ENCODE results near the gene C1orf174.

C1orf174 gene

DNA sequence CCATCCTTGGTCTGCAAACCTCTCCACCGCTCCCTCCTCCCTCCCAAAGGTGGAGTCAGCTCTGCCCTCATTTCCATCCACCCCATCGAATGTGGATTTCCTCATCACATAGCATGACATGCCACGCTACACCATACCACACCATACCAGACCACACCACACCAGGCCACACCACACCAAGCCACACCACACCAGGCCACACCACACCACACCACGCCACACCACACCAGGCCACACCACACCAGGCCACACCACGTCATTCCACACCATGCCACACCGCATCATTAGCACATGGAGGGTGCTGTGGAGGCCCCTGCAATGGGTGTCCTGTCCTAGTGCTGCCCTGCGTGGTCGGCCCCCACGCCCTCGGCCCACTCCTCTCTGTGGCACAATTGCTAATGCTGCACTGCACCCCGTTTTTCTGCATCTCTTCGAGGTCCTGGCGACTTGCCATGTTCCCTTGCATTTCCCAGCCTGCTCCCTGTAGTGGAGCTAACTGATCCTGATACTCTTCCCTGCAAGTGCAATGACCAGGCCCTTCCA is 31.5 kb downstream of the C1orf174 start:
- no peak for DNase-seq (ENCODE audit: low spot score)

DNA sequence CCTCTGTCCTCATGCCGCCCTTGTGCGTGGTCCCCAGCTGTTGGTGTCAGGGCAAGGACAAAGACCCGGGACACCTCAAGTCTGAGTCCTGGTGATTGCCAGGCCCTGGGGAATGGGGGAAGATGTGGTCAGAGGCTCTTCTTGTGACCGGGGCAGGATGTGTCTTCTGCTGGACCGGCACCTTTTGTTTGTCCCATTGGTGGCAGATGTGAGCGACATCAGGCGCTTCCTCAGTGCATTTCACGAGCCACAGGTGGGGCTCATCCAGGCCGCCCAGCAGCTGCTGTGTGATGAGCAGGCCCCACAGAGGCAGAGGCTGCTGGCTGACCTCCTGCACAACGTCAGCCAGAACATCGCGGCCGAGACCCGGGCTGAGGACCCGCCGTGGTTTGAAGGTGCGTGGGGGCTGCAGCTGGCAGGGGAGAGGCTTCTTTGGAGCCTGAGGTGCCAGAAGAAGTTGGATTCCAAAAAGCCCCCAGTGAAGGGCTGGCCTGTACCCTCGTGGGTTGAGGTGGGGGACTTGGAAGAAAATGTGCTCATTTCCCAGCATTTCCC is 34.4 kb downstream of the C1orf174 start:
- no peak for DNase-seq (ENCODE audit: low spot score)

DNA sequence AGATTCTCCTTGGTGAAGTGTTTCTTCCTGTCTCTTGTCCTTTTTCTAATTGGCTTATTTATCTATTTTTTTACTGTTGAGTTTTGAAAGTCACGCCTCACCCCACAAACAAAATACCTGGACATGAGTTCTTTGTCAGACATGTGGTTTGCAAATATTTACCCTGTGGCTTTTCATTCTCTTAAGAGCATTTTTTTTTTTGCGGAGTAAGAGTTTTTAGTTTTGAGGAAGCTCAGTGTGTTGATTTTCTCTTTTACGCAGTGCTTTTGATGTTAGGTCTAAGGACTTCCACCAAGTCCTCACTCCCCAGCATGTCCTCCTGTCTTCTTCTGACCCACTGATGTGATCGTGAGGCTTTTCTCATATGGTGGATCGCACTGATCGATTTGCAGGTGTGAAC is 35.2 kb downstream of the C1orf174 start:
- peak; percentile 8 for DNase-seq (ENCODE audit: low spot score)

DNA sequence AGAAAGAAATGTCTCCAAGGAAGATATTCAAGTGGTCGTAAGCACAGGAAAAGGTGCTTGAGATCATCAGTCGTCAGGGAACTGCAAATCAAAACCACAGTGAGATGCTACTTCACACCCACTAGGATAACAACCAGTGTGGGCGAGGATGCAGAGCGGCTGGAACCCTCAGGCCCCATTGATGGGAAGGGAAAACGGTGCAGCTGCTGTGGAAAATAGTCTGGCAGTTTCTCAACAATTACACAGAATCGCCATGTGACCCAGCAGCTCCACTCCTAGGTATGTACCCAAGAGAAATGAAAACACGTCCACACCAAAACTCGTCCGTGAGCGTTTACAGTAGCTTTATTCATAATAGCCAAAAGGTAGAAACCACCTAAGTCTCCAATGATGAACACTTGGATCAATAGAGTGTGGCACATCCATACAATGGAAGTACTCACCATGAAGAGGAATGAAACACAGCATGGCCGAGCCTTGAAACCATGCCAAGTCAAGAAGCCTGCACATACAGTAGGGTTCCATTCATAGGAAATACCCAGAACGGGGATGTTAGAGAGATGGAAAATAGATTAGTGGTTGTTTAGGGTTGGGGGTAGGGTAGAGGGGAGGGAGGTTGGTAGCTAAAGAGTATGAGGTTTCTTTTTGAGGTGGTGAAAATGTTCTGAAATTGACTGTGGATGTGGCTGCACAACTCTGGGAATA is 36.7 kb downstream of the C1orf174 start:
- no peak for DNase-seq (ENCODE audit: low spot score)

DNA sequence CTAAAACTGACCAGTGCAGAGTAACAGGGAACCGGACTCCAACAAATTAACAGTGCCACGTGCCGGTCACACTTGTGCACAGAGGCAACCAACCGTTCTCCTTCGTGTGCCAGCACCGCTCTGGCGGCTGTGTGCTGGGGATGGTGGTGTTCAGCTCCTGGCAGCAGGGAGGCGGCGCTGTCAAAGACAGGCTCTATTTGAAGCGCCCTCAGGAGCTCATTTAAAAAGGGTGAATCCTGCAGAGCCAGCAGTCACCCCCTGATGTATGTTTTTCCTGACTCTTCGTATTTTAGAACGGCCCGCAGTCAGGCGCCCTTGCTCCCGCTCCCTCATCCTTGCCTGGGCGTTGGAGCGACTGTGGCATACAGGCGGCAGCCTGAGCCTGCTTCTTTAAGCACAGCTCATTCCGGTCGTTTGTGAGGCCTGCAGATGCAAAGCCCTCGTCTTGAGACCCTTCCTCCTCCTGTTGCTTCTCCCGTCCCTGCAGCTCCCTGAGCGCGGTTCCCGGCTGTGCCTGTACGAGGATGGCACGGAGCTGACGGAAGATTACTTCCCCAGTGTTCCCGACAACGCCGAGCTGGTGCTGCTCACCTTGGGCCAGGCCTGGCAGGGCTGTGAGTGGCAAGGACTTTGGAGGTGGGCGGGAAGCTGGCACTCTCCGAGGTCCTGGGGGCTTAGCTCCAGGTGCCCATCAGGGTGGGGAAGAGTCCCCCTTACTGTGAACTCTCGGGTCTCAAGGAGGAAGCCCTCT is 41.7 kb downstream of the C1orf174 start:
- peak; percentile 57 for DNase-seq (ENCODE audit: low spot score)

DNA sequence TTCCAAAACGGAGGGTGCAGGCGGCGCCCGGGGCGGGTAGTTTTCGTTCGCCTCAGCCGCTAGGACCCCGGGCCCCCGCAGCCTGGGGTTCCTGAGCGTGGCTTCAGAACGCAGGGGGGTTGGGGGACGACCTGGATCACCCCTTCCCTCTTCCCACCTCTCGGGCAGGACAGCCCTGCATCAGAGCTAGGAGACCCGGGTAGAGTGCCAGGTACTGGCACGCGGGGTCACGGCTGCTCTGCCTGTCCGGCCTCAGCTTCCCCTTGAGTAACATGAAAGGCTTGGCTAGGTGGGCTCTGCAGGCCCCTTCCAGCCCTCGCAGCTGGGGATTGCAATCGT is 42.3 kb downstream of the C1orf174 start:
- DNase-seq (ENCODE audit: low spot score): no peak

DNA sequence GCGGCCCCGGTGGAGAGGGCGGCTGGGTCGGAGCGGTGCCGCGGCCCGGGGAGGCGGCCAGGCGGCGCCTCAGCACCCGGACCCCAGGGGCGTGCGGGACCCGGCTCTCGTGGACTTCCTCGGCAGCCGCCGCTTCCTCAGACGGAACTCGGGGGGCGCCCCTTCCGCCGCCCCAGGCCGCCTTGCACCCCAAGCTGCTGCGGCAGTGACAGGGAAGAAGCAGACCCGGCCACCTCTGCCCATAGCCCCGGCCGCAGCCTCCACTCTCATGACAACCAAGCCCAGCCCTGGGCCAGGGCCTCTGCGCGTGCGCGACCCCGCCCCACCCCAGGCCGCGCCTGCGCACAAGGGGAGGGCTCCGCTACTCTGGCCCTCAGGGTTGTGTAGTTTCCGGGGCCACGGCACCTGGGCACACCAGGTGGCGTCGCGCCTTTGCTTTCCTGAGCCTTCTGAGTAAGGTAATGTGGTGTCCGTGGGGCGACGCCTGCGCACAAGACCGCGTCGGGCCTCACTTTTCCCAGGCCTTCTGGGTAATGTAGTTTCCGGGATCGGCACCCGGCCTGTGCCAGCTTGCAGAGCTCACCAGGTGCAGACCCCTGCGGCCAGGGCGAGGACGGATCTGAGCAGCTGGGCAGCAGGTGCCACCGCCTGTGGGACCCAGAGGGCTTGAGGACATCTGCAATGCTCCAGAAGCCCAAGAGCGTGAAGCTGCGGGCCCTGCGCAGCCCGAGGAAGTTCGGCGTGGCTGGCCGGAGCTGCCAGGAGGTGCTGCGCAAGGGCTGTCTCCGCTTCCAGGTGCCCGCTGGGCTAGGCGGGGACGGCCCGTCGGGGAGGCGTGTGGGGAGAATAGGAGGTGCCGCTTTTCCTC is 42.9 kb downstream of the C1orf174 start, which contains the start of the genes CEP104 and DFFB:
CEP104 (minus strand) TSS at position 289 of the 868 bp plus-strand sequence. CDS start 4,804 bp downstream, outside the sequence.
DFFB (plus strand) TSS at position 554 of the 868 bp plus-strand sequence; CDS start at position 682, 128 bp downstream.
- DNase-seq (ENCODE audit: low spot score): peak; percentile 99

DNA sequence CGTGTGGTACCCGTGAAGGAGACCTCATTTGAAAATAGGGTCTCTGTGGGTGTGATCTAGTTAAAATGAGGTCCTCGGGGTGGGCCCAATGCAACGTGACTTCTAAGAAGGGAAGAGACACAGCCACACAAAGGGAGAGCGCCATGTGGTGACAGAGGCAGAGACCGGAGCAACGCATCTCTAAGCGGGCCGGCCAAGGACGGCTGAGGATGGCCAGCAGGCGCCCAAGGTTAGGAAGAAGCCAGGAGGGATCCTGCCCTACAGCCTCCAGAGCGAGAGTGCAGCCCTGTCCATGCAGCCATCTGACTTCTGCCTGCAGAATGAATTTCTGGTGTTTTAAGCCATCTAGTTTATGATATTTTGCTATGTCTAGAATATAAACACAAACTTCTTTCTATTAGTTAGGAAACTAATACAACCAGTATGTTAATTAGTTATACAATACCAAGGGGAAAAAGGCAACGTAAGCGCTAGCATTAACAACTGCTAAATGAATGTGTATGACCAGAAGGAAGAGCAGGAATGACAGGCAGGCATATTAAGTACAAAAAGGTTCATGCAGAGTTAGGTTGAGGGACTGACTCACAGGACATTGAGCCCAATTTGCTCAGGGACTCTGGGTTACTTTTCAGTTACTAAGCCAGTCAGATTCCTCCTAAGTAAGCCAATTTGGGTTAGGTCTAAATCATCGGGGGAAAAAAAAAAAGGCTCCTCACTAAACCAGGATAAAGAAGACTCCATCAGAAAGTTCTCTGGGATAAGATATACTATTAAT is 47.2 kb downstream of the C1orf174 start:
- DNase-seq (ENCODE audit: low spot score): peak; percentile 20

DNA sequence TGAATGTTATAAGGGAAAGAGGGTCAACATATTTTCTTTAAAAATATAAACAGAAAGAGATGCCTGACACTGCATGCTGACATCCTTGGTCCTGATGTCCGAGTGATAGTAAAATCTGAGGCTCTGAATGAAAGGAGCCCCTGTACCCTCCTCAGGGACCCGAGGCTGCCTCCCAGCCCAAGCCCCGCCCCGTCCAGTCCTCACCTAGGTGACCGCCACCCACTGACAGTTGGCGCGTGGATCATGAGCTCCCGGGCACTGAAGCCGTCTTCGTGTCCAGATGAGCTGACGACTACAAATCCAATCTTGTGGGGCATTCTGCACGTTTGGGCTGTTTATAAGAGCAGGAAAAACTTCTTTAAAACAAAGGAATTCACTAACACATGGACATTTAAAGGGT is 48.0 kb downstream of the C1orf174 start:
- DNase-seq (ENCODE audit: low spot score): no peak

DNA sequence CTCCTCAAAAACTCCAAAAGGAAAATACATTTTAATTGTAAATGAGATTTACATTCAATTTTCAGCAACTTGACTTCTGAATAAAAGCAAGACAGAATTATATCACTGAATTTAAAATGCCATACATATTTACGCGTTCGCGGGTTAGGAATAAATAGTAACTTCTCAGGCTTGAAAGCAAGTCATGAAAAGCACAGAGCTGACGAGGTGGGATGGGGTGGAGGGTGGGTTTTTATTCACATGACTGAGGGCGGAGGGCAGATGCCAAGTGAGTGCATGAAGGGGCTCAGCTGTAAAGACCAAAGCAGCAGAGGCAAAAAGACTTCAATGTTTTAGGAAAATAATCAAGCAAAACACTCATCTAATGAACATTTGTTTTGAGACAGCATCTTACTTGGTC is 48.8 kb downstream of the C1orf174 start:
- DNase-seq (ENCODE audit: low spot score): no peak

DNA sequence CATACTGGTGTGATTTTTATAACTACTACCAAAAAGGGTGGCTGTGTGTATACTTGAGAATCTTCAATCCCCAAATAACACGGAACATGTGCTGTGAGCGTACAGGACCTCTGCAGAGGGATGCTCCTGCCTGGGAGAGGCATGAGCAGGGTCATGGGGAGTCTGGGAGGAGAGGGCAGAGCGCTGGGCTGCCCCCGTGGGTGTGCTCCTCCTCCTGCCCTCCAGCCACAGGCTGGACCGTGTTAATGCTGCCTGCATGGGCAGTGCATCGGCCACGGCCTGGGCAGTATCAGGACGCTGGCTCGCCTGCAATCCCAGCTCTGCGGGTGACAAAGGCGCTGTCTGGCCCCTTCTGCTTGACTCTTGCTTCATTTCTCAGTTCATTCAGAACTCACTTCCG is 49.2 kb downstream of the C1orf174 start:
- DNase-seq (ENCODE audit: low spot score): no peak

DNA sequence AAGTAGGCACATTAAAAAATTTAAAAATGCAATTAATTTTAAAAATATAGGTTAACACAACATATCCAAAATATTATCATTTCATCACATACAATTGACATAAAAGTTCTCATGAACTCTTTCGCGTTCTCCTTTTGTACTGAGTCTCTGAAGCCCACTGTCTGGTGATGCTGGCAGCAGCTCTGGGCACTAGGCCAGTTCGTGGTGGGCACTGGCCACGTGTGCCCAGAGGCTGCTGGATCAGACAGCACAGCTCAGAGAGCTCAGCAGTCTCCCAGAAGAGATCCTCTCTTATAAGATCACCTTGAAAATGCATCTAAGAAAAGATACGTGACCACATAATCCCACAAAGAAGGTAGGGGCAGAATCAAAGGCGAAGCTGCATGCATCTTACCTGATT is 53.0 kb downstream of the C1orf174 start:
- DNase-seq (ENCODE audit: low spot score): no peak

DNA sequence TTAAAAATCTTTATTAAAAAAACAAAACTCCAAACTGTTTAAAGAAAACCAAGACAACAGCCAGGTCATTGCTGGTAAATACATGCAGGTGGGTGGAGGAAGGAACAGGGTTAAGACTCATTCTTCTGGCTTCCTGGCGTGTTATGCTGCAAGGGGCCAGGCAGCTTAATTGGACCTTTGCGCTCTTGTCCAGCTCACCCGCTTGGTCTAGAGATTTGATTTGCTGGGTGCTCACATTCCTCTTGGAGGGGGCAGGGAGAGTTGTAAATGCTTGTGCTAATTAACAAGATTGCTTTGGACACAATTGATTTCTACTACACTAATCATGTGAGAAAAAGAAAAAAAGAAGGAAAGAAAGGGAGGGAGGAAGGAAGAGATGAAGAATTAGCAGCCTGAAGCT is 53.5 kb downstream of the C1orf174 start:
- no peak for DNase-seq (ENCODE audit: low spot score)

DNA sequence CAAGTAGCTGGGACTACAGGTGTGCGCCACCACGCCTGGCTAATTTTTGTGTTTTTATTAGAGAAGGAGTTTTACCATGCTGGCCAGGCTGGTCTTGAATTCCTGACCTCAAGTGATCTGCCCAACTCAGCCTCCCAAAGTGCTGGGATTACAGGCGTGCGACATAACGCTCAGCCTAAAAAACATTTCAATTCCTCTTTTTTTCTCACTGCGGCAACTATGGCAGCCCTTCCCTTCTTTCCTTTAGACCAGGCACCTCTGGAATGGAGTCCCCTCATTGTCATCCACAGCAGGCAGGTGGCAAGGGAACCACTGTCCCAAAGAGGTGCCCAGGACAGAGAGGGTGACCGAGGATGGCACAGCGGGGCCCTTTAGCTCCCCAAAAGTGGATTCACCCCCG is 57.2 kb downstream of the C1orf174 start:
- DNase-seq (ENCODE audit: low spot score): no peak

DNA sequence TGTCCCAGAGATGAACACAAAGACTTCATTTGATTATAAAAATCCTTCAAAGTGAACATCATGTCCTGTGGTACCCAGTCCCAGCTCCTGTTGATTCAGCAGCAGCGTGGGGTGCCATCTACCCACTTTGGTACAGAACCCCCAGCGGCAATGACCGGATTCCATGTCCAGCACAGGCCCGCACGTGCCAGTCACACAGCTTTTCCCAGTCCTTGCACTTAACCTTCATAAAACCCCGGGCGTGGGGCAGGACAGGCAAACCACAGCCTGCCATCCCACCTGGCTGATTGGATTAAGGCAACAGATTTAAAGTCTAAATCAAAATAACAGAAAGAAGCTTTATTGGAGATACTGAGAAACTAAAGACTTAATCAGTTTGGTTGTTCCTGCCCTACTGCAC is 58.6 kb downstream of the C1orf174 start:
- DNase-seq (ENCODE audit: low spot score): no peak

Data from kidney tubule cell (primary cell).